Mucosa of rectum (tissue), 2 donors: ENCODE measurements around the gene GALNT12.

ENCODE experiments used
- H3K27ac ChIP-seq, 2 donors: one replicate each; pipeline ENCODE4 v1.7.0; 2013; ENCODE audit warnings: inconsistent platforms in 2 of 2, low read depth in 2 of 2, low read length in 2 of 2
- H3K27me3 ChIP-seq, 2 donors: one replicate each; pipeline ENCODE4 v1.7.0; 2013; ENCODE audit warnings: low read length in 2 of 2; ENCODE audit not compliant: control insufficient read depth in 2 of 2, insufficient read depth in 2 of 2
- H3K36me3 ChIP-seq, 2 donors: one replicate each; pipeline ENCODE4 v1.7.0; 2013; ENCODE audit warnings: low read length in 2 of 2; ENCODE audit not compliant: control insufficient read depth in 2 of 2, insufficient read depth in 2 of 2
- H3K4me1 ChIP-seq, 2 donors: one replicate each; pipeline ENCODE4 v1.7.0; 2013; ENCODE audit warnings: low read length in 2 of 2, mild to moderate bottlenecking in 1 of 2; ENCODE audit not compliant: control insufficient read depth in 2 of 2, insufficient read depth in 2 of 2
- H3K4me3 ChIP-seq, 2 donors: one replicate each; pipeline ENCODE4 v1.7.0; 2013; ENCODE audit warnings: low read length in 2 of 2
- H3K9ac ChIP-seq, 2 donors: one replicate each; pipeline ENCODE4 v1.7.0; 2013; ENCODE audit warnings: low read length in 2 of 2, low read depth in 1 of 2, mild to moderate bottlenecking in 1 of 2
- H3K9me3 ChIP-seq, 2 donors: one replicate each; pipeline ENCODE4 v1.7.0; 2013; ENCODE audit warnings: low read length in 2 of 2; ENCODE audit not compliant: control insufficient read depth in 2 of 2
- donor health status: healthy.
- donor health status: Normal muscosa, but diverticular disease.

GALNT12 gene

DNA sequence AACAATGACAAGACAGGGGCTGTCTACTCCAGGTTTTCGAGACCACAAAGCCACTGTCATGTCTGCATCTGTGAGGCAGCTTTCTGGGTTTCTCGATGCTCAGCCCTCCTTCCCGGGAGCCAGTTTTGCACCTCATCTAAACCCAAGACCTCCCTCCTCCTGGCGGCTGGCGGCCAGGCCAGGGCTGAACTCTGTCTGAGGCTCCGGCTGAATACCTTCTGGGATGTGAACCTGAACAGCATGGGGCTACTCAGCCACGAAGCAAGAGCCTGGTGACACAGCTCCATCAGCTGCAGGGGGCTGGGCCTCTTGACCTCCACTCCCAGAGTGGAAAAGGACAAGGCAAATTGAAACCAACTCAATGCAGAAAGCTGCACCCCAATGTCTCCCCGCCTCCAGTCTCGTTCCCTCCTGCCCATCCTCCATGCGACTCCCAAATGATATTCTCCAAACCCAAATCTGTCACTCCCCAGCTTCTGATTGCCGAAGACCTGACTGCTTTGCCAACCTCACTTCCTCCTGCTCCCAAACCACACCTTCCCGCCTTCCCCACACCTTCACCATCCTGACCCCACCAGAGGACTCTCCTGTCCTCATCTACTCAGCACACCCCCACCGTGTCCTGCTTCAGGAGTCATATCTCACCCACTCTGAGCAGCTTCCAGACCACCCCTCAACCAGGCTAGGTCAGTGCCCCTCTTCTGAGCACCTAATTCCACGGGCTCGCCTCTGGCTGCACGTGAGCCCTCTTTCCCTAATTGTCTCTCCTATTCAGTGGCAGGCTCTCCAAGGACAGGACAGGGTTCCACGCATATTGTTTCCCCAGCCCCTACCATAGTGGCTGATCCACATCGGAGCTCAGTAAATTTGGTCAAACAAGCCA, 15.6 kb upstream of the GALNT12 start:
- H3K4me3 ChIP-seq = no peak overlapping the region
- no peak overlapping the region for H3K27ac ChIP-seq
- H3K27me3 ChIP-seq = no peaks in the 10 kb centered on the region
- H3K9ac ChIP-seq = no peak overlapping the region
- peaks cover 8 to 12% of the 10 kb centered on the region in 2 donors for H3K4me1 ChIP-seq
- peaks cover 2 to 14% of the 10 kb centered on the region in 2 donors for H3K36me3 ChIP-seq
- H3K9me3 ChIP-seq = no peaks in the 10 kb centered on the region

DNA sequence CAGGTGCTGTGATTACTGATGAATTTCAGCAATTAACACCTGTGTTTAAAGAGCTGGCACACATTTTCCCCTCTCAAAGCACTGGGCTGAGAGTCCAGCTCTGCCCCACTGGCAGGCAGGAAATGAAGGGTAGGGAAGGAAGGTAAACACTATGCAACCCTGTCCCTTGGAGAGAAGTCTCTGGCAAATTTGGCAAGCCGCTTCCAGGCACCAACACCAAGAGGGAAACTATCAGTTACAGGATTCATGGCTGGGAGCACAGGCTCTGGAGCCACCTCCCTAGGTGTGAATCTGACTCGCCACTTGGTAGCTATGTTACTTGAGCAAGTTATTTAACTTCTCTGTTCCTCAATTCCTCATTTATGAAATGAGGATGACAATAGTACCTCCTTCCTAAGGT, 14.4 kb upstream of the GALNT12 start:
- Histone ChIP-seq H3K4me1 (peaks cover 8 to 12% of the 10 kb centered on the region in 2 donors), H3K27ac (no peak overlapping the region), H3K4me3 (no peak overlapping the region), H3K27me3 (no peaks in the 10 kb centered on the region), H3K9me3 (no peaks in the 10 kb centered on the region), H3K9ac (no peak overlapping the region), H3K36me3 (peaks cover 2 to 14% of the 10 kb centered on the region in 2 donors)

DNA sequence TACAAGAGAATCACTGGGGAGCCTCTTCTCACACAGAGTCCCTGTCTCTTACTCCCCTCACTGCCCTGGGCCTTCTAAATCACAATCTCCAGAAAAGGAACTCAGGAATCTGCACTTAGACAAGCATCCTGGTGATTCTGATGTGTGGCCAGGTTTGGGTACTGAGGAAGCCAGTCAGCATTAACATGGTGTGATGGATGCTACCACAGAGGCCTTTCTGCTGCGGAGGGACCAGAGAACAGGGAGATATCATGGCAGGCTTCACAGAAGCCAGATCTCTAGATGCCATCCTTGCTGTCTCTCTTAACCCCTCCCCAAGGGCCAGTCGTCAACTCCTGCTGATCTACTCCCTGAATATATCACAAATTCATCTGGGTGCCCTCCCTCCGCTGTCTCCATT, 12.7 kb upstream of the GALNT12 start:
- H3K4me3 ChIP-seq = no peak overlapping the region
- H3K27me3 ChIP-seq = no peaks in the 10 kb centered on the region
- H3K9me3 ChIP-seq = no peaks in the 10 kb centered on the region
- no peak overlapping the region for H3K9ac ChIP-seq
- no peak overlapping the region for H3K27ac ChIP-seq
- peaks cover under 1 to 6% of the 10 kb centered on the region in 2 donors for H3K36me3 ChIP-seq
- peaks cover 8 to 12% of the 10 kb centered on the region in 2 donors for H3K4me1 ChIP-seq

DNA sequence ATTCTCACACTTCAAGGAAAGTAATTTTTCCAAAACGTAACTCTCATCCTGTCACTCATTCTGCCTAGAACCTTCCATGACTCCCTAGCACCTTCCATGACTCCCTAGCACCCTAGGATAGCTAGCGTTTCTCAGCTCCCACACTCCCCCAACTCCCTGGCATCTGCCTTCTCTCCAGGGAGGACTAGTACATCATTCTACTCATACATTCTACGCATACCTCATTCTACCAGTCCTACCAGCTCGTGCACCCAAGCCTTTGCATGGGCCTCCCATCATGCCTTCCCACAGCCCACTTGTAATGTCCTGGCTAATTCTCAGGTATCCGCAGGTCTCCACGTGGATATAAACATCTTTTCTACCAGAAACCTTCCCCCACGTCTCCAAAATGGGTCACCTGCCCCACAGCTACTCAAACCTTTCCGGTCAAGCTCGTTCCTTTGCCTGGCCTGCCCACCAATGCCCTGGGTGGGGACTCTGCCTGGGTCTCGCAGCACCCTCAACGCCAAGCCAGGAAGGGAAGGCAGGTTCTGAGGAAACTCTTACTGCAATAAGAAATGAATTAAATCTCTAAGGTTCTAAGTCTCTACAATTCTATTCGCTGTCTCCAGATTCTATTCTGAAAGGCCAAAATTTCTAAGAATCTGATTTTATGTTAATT, 12.0 kb upstream of the GALNT12 start:
- peak overlapping the region; percentile 43 to 70 for H3K9ac ChIP-seq
- no peaks in the 10 kb centered on the region for H3K36me3 ChIP-seq
- H3K4me3 ChIP-seq = peak overlapping the region; percentile 70 to 75
- H3K27me3 ChIP-seq = no peaks in the 10 kb centered on the region
- H3K9me3 ChIP-seq = no peaks in the 10 kb centered on the region
- no peak overlapping the region for H3K27ac ChIP-seq
- H3K4me1 ChIP-seq = peaks cover 8 to 12% of the 10 kb centered on the region in 2 donors

DNA sequence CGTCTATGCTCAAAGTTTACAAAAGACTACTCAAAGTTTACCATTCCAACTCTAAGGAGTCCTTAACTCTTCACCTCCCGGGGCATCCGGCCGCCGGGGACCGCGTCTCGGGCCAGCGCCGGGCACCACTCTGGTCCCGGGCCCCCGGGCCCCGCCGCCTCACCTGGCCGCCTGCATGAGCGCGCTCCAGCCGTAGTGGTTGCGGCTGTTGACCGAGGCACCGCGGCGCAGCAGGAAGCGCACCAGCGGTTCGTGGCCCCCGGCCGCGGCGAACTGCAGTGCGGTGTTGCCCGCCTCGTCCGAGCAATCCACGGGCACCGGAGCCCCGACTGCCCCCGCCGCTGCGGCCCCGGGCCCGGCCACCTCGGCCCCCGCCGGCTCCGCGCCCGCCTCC, 11.5 kb upstream of the GALNT12 start:
- peaks cover 8 to 10% of the 10 kb centered on the region in 2 donors for H3K4me1 ChIP-seq
- H3K27me3 ChIP-seq = no peaks in the 10 kb centered on the region
- no peak overlapping the region for H3K27ac ChIP-seq
- H3K4me3 ChIP-seq = peak overlapping the region; percentile 70 to 75
- peak overlapping the region; percentile 43 to 70 for H3K9ac ChIP-seq
- H3K9me3 ChIP-seq = no peaks in the 10 kb centered on the region
- no peaks in the 10 kb centered on the region for H3K36me3 ChIP-seq

DNA sequence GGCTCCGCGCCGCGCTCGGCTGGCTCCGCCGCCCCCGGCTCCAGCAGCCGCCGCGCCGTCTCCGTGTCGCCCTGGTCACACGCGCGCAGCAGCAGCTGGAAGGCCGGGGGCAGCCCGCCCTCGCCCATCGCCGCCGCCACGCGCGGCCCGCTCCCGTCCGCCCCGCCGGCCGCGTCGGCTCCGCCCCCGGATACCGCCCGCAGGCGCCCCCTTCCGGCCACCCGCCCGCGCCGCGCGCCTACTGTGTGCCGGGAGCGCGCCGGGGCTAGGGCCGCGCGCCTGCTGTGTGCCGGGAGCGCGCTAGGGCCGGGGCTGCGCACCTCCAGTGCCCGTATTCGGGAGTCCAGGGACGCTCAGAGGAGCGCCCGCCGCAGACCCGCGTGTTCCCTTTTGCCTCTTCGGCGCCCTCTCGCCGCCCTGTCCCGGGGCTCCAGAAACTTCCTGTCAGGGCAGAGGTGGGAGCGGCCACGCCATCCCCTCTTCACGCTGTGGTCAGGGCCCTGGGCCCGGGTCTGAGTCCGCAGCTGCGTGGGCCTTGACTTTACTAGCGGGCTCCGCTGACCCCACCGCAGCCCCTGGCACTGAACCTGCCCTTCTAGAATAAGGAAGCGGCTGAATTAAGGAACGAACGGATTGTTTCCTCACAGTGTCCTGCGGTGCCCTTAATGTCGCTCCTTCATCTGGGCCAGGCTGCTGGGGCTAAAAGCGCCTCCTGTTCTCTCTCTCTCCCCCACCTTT, 10.9 kb upstream of the GALNT12 start, which contains the start of gene ANKS6:
ANKS6 (minus strand) TSS at position 192 of the 738 bp plus-strand sequence; CDS start at position 128, 64 bp downstream.
- peaks cover 8 to 9% of the 10 kb centered on the region in 2 donors for H3K4me1 ChIP-seq
- H3K4me3 ChIP-seq = peak within 1 kb of the TSS; percentile 73 to 75
- no peaks in the 10 kb centered on the region for H3K27me3 ChIP-seq
- peak within 1 kb of the TSS; percentile 15 to 35 for H3K27ac ChIP-seq
- H3K36me3 ChIP-seq = no peaks in the 10 kb centered on the region
- H3K9me3 ChIP-seq = no peaks in the 10 kb centered on the region
- peak within 1 kb of the TSS; percentile 70 to 74 for H3K9ac ChIP-seq

- no peak overlapping the region for H3K27ac ChIP-seq
- H3K4me3 ChIP-seq = no peak overlapping the region
- H3K36me3 ChIP-seq = no peaks in the 10 kb centered on the region
- no peaks in the 10 kb centered on the region for H3K9me3 ChIP-seq
- no peaks in the 10 kb centered on the region for H3K27me3 ChIP-seq
- no peak overlapping the region for H3K9ac ChIP-seq
- peaks cover 8 to 9% of the 10 kb centered on the region in 2 donors for H3K4me1 ChIP-seq
Observed at GRCh38 chr9:98797491-98797890, 10.0 kb upstream of the GALNT12 start.

- no peak overlapping the region for H3K27ac ChIP-seq
- H3K27me3 ChIP-seq = no peaks in the 10 kb centered on the region
- H3K9me3 ChIP-seq = no peaks in the 10 kb centered on the region
- no peaks in the 10 kb centered on the region for H3K36me3 ChIP-seq
- no peak overlapping the region for H3K9ac ChIP-seq
- no peak overlapping the region for H3K4me3 ChIP-seq
- H3K4me1 ChIP-seq = peaks cover 8 to 9% of the 10 kb centered on the region in 2 donors
Observed at GRCh38 chr9:98798254-98798653, 9.2 kb upstream of the GALNT12 start.

DNA sequence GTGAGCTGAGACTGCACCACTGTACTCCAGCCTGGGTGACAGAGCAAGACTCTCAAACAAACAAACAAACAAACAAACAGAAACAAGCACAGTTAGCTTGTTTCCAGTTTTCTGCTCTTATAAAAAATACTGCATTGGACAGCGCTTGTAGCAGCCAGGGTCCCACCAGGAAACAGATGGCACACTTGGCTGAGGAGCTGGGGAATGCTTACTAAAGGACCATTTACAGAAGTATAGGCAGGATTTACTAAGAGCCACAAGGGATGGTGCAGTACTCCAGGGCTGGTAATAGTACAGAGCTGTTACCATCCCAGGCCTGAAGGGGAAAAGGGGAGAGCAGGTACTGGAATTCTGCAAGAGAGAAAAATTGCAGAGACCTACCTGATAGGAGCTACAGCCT, 5.9 kb upstream of the GALNT12 start:
- no peak overlapping the region for H3K4me3 ChIP-seq
- H3K27ac ChIP-seq = no peak overlapping the region
- no peaks in the 10 kb centered on the region for H3K9me3 ChIP-seq
- H3K4me1 ChIP-seq = peaks cover 9 to 18% of the 10 kb centered on the region in 2 donors
- H3K9ac ChIP-seq = no peak overlapping the region
- no peaks in the 10 kb centered on the region for H3K36me3 ChIP-seq
- H3K27me3 ChIP-seq = no peaks in the 10 kb centered on the region
